Measurements from ENCODE around the gene PSMB7.

- no peak for TF ChIP-seq CTCF (IDR thresholded peaks at IDR 0.05; ENCODE audit: low read length)
- TF ChIP-seq EZH2 (IDR thresholded peaks at IDR 0.05; ENCODE audit: borderline replicate concordance, low read length), result no peak
Measured at GRCh38 chr9:124328285-124328684, 87.0 kb downstream of the PSMB7 start.

Measured in OCI-LY1 (cell line).